DOHH2 (cell line): Measurements from ENCODE around the gene GUK1.

Experiments
- H3F3A ChIP-seq: fragments of 200-600 bp; sonication (generic), shearing (Covaris generic); 2 replicates; pipeline ENCODE4 v1.6.0; 2016; ENCODE audit warnings: antibody characterized with exemption, mild to moderate bottlenecking; ENCODE audit not compliant: control insufficient read depth, insufficient read depth
- H3K27ac ChIP-seq: fragments of 200-600 bp; sonication (generic); 2 replicates; pipeline ENCODE4 v1.5.1; 2014; ENCODE audit warnings: low read depth, mild to moderate bottlenecking, low read length, moderate library complexity
- H3K27me3 ChIP-seq: fragments of 200-600 bp; sonication (generic); 2 replicates; pipeline ENCODE4 v1.6.1; 2014; ENCODE audit warnings: mild to moderate bottlenecking, low read length, mixed read lengths; ENCODE audit not compliant: control insufficient read depth
- H3K36me3 ChIP-seq: fragments of 200-600 bp; sonication (generic); 2 replicates; pipeline ENCODE4 v1.6.1; 2014; ENCODE audit warnings: mild to moderate bottlenecking, low read length, moderate library complexity, mixed read lengths; ENCODE audit not compliant: control insufficient read depth
- H3K4me1 ChIP-seq: fragments of 200-600 bp; sonication (generic); 2 replicates; pipeline ENCODE4 v1.6.1; 2014; ENCODE audit warnings: mild to moderate bottlenecking, low read length, mixed read lengths; ENCODE audit not compliant: control insufficient read depth
- H3K4me2 ChIP-seq: fragments of 200-600 bp; sonication (generic); 2 replicates; pipeline ENCODE4 v1.6.0; 2014; ENCODE audit warnings: mild to moderate bottlenecking, low read length, moderate library complexity
- H3K4me3 ChIP-seq: fragments of 200-600 bp; sonication (generic); 2 replicates; pipeline ENCODE4 v1.5.1; 2014; ENCODE audit warnings: mild to moderate bottlenecking, low read length, mixed read lengths
- H3K79me2 ChIP-seq: fragments of 200-600 bp; sonication (generic); 2 replicates; pipeline ENCODE4 v1.6.1; 2014; ENCODE audit warnings: mild to moderate bottlenecking, low read length, mixed read lengths; ENCODE audit not compliant: control insufficient read depth
- H3K9me2 ChIP-seq: fragments of 200-600 bp; sonication (generic); replicated peaks from 2 replicates; pipeline ENCODE4 v1.6.1; 2014; ENCODE audit warnings: mild to moderate bottlenecking, low read length, mixed read lengths; ENCODE audit not compliant: control insufficient read depth
- H3K9me3 ChIP-seq: fragments of 200-600 bp; sonication (generic); 2 replicates; pipeline ENCODE4 v1.6.1; 2014; ENCODE audit warnings: antibody characterized with exemption, low read length, mixed read lengths; ENCODE audit not compliant: control insufficient read depth, insufficient read depth
- H4K20me1 ChIP-seq: fragments of 200-600 bp; sonication (generic); 2 replicates; pipeline ENCODE4 v1.6.0; 2014; ENCODE audit warnings: low read depth, mild to moderate bottlenecking, antibody characterized with exemption, low read length, moderate library complexity; ENCODE audit not compliant: control insufficient read depth, insufficient read depth
- EZH2phosphoT487 ChIP-seq: fragments of 200-600 bp; sonication (generic); IDR thresholded peaks from 2 replicates; pipeline ENCODE4 v1.6.1; 2017; ENCODE audit warnings: borderline replicate concordance, mild to moderate bottlenecking, antibody characterized with exemption, low read length, moderate library complexity, mixed read lengths
- TF ChIP-seq, protein P1 (sequence below): fragments of 200-600 bp; sonication (generic); IDR thresholded peaks from one replicate; pipeline ENCODE4 v1.5.1; 2014; ENCODE audit warnings: antibody characterized with exemption, mild to moderate bottlenecking, low read depth, low read length; ENCODE audit not compliant: poor library complexity, severe bottlenecking

GUK1 gene

DNA sequence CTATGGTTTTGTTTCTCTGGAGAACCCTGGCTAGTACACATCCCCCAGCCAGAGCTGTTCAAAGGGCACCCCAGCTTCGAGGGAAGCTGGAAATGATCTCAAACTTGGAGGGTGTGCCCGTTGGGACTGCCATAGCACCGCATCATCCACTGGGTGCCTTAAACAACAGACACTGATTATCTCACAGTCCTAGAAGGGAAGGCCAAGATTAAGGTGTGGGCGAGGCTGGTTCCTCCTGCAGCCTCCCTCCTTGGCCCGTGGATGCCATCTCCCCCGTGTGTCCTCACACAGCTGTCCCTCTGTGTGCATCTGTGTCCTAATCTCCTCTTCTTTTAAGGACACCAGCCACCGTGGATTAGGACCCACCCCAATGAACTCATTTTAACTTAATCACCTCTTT is 21.3 kb downstream of the GUK1 start:
- no peak overlapping the region for H3K4me2 ChIP-seq
- H3K36me3 ChIP-seq = no peaks in the 10 kb centered on the region
- no peaks in the 10 kb centered on the region for H3K9me3 ChIP-seq
- TF ChIP-seq, protein P1, sequence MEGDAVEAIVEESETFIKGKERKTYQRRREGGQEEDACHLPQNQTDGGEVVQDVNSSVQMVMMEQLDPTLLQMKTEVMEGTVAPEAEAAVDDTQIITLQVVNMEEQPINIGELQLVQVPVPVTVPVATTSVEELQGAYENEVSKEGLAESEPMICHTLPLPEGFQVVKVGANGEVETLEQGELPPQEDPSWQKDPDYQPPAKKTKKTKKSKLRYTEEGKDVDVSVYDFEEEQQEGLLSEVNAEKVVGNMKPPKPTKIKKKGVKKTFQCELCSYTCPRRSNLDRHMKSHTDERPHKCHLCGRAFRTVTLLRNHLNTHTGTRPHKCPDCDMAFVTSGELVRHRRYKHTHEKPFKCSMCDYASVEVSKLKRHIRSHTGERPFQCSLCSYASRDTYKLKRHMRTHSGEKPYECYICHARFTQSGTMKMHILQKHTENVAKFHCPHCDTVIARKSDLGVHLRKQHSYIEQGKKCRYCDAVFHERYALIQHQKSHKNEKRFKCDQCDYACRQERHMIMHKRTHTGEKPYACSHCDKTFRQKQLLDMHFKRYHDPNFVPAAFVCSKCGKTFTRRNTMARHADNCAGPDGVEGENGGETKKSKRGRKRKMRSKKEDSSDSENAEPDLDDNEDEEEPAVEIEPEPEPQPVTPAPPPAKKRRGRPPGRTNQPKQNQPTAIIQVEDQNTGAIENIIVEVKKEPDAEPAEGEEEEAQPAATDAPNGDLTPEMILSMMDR = no peak
- no peak for TF ChIP-seq EZH2phosphoT487
- no peaks in the 10 kb centered on the region for H3F3A ChIP-seq
- H3K4me1 ChIP-seq = peaks cover 9% of the 10 kb centered on the region
- H3K79me2 ChIP-seq = peaks cover 3% of the 10 kb centered on the region
- H3K27me3 ChIP-seq = no peaks in the 10 kb centered on the region
- no peaks in the 10 kb centered on the region for H3K9me2 ChIP-seq
- H4K20me1 ChIP-seq = peaks cover under 1% of the 10 kb centered on the region; the same call in 1 of the 2 replicates
- no peak overlapping the region for H3K4me3 ChIP-seq
- H3K27ac ChIP-seq = no peak overlapping the region

DNA sequence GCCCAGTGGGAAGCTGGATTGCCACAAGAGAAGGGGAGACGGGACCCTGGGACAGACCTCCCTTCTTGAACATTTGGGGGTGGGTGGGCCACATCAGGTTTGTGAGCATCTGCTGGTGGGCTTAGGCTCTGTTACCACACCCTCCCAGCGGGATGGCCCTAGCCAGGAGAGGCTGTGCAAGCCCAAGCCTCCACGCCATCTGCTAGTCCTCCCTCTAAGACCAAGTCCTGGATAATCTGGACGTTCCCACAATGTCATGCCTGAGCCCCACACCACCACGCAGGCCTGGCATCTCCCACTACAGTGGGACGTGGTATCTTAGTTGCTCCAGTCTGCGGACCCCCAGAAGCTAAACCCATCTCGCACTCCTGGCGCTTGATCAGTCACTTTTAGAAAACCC is 21.8 kb downstream of the GUK1 start:
- no peak overlapping the region for H3K27ac ChIP-seq

DNA sequence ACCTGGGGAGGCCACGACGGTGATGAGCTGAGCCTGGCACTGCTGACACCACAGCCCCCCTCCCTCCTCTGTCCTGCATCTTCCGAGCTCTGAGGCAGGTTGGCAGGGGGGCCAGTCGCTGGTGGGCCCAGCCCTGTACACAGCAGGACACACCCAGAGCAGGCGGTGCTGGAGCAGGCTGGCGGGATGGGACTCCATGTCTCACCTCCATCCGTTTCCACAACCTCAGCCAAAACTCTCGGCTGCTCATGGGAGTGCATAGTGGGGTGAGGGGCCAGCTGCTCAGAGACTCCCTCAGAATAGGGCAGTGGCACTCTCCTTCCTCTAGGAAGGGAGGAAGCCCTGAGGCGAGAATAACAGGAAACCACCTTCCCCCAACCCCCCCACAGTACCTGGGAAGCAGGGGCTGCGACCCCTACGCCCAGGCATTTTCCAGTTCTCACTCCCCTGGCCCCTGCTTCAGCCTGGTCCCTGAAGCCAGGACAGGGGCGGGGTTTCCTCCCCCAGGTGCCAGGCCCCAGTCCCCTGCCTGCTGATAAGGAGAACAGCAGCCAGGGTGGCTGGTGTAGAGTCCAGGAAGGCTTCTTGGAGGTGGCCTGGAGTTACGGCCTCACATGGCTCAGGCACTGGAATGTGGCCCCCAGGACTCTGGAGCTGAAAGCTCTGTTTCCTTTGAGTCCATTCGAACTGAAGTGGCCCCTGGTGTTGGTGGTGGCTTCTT is 22.4 kb downstream of the GUK1 start:
- TF ChIP-seq, protein P1 = no peak
- TF ChIP-seq EZH2phosphoT487 = no peak
- Histone ChIP-seq H3K9me2 (no peaks in the 10 kb centered on the region), H4K20me1 (peaks cover 6% of the 10 kb centered on the region; the same call in 1 of the 2 replicates), H3K4me1 (peaks cover 15% of the 10 kb centered on the region), H3K4me3 (no peak overlapping the region), H3K79me2 (peaks cover 11% of the 10 kb centered on the region), H3K4me2 (no peak overlapping the region), H3K9me3 (no peaks in the 10 kb centered on the region), H3K27me3 (no peaks in the 10 kb centered on the region), H3F3A (no peaks in the 10 kb centered on the region), H3K36me3 (no peaks in the 10 kb centered on the region), H3K27ac (no peak overlapping the region)

More for the DNA sequence above, 21.8 kb downstream of the GUK1 start:
- H3K27me3 ChIP-seq = no peaks in the 10 kb centered on the region
- H3K9me3 ChIP-seq = no peaks in the 10 kb centered on the region
- H3K4me3 ChIP-seq = no peak overlapping the region
- H4K20me1 ChIP-seq = peaks cover 6% of the 10 kb centered on the region; the same call in 1 of the 2 replicates
- H3K4me2 ChIP-seq = no peak overlapping the region
- peaks cover 14% of the 10 kb centered on the region for H3K4me1 ChIP-seq
- TF ChIP-seq, protein P1 = no peak
- no peak for TF ChIP-seq EZH2phosphoT487
- no peaks in the 10 kb centered on the region for H3K9me2 ChIP-seq
- no peaks in the 10 kb centered on the region for H3F3A ChIP-seq
- H3K36me3 ChIP-seq = no peaks in the 10 kb centered on the region
- peaks cover 8% of the 10 kb centered on the region for H3K79me2 ChIP-seq
